ENCODE measurements around the gene MALAT1. TPM values are rescaled to one million over a fixed set of nuclear protein-coding genes. Genes with fewer than 3 reads are reported as not detected.

MALAT1 gene
- total and polyA plus RNA-seq, 4 donors, result 557 to 14,973 (median 4,235) TPM

DNA sequence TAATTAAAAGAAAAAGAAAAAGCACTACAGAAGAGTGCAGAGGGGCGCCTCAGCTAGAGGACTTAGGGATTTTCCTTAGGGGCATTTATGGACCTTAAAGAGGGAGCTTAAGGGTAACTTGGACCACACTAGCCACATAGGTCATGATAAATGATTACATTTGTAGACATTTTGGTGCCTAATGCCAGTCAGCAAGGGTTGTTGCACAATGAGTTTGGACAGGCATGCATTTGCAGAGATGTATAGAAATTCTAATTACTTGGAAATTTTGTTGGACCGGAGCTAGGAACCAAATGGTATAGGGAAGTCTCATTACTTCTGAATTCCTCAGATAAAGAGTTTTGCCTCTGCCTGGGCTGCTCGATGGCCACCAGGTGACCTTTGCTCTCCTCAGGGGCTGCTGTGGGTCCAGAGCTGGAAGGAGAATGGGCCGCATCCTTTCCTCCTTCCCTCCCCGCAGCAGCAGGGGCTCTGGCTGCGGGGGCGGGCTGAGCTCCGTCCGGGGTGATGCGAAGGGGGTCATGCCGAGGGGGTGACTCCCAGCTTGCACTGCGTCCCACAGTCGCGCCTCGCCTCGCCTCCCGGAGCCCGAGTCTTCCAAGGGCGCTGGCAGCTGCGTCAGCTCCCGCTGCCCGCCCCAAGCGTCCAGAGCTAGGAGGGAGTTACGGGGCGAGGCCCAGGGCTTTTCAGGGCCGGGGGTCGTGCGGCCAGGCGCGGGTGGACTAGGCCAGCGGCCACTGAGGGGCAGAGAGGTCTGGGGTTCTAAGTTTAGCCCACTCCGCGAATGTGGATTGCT is 20.3 kb upstream of the MALAT1 start:
- H3K9me3 ChIP-seq (ENCODE audit: control insufficient read depth, insufficient read depth, low read length), result no peaks in the 10 kb centered on the region
- no peaks in the 10 kb centered on the region for H3K36me3 ChIP-seq (ENCODE audit: control insufficient read depth, insufficient read depth, low read length)
- H3K27me3 ChIP-seq (ENCODE audit: control insufficient read depth, insufficient read depth, low read length), result no peaks in the 10 kb centered on the region
- peak overlapping the region; percentile 99 for H3K27ac ChIP-seq (ENCODE audit: low read depth, low read length)
- DNase-seq (ENCODE audit: low read depth in 4 of 6, low spot score in 6 of 6), result peak in 1 of 6 donors; percentile 58
- H3K4me3 ChIP-seq (ENCODE audit: low read depth, low read length), result peak overlapping the region; percentile 26
- peaks cover 40% of the 10 kb centered on the region for H3K4me1 ChIP-seq (ENCODE audit: control insufficient read depth, insufficient read depth, low read length)
- WGBS (ENCODE audit: insufficient coverage), result 12% methylated on average over 21 of the region's 33 CpGs

- Histone ChIP-seq H3K9me3 (ENCODE audit: control insufficient read depth, insufficient read depth, low read length) (no peaks in the 10 kb centered on the region), H3K27ac (ENCODE audit: low read depth, low read length) (peak overlapping the region; percentile 99), H3K4me1 (ENCODE audit: control insufficient read depth, insufficient read depth, low read length) (peaks cover 40% of the 10 kb centered on the region), H3K27me3 (ENCODE audit: control insufficient read depth, insufficient read depth, low read length) (no peaks in the 10 kb centered on the region), H3K36me3 (ENCODE audit: control insufficient read depth, insufficient read depth, low read length) (no peaks in the 10 kb centered on the region), H3K4me3 (ENCODE audit: low read depth, low read length) (peak overlapping the region; percentile 26)
- WGBS (ENCODE audit: insufficient coverage), result 28% methylated on average over 7 of the region's 11 CpGs
- peak in 2 of 6 donors; percentile 57 to 60 for DNase-seq (ENCODE audit: low read depth in 4 of 6, low spot score in 6 of 6)
Measured at GRCh38 chr11:65479184-65480145, 19.4 kb upstream of the MALAT1 start.

GRCh38 chr11:65482306-65482850 is 16.5 kb upstream of the MALAT1 start:
- no peaks in the 10 kb centered on the region for H3K27me3 ChIP-seq (ENCODE audit: control insufficient read depth, insufficient read depth, low read length)
- H3K36me3 ChIP-seq (ENCODE audit: control insufficient read depth, insufficient read depth, low read length), result no peaks in the 10 kb centered on the region
- H3K9me3 ChIP-seq (ENCODE audit: control insufficient read depth, insufficient read depth, low read length), result no peaks in the 10 kb centered on the region
- no peak for DNase-seq (ENCODE audit: low read depth in 4 of 6, low spot score in 6 of 6)
- H3K4me1 ChIP-seq (ENCODE audit: control insufficient read depth, insufficient read depth, low read length), result peaks cover 54% of the 10 kb centered on the region
- no peak overlapping the region for H3K27ac ChIP-seq (ENCODE audit: low read depth, low read length)
- no peak overlapping the region for H3K4me3 ChIP-seq (ENCODE audit: low read depth, low read length)
- no CpG with 5 or more reads among the region's 2 CpGs for WGBS (ENCODE audit: insufficient coverage)

GRCh38 chr11:65485920-65486219 is 13.0 kb upstream of the MALAT1 start:
- Histone ChIP-seq H3K4me1 (ENCODE audit: control insufficient read depth, insufficient read depth, low read length) (peaks cover 64% of the 10 kb centered on the region), H3K27ac (ENCODE audit: low read depth, low read length) (peak overlapping the region; percentile 98), H3K27me3 (ENCODE audit: control insufficient read depth, insufficient read depth, low read length) (no peaks in the 10 kb centered on the region), H3K9me3 (ENCODE audit: control insufficient read depth, insufficient read depth, low read length) (no peaks in the 10 kb centered on the region), H3K4me3 (ENCODE audit: low read depth, low read length) (no peak overlapping the region), H3K36me3 (ENCODE audit: control insufficient read depth, insufficient read depth, low read length) (no peaks in the 10 kb centered on the region)
- DNase-seq (ENCODE audit: low read depth in 4 of 6, low spot score in 6 of 6), result peak in 2 of 6 donors; percentile 35 to 43
- no CpG with 5 or more reads among the region's 5 CpGs for WGBS (ENCODE audit: insufficient coverage)

DNA sequence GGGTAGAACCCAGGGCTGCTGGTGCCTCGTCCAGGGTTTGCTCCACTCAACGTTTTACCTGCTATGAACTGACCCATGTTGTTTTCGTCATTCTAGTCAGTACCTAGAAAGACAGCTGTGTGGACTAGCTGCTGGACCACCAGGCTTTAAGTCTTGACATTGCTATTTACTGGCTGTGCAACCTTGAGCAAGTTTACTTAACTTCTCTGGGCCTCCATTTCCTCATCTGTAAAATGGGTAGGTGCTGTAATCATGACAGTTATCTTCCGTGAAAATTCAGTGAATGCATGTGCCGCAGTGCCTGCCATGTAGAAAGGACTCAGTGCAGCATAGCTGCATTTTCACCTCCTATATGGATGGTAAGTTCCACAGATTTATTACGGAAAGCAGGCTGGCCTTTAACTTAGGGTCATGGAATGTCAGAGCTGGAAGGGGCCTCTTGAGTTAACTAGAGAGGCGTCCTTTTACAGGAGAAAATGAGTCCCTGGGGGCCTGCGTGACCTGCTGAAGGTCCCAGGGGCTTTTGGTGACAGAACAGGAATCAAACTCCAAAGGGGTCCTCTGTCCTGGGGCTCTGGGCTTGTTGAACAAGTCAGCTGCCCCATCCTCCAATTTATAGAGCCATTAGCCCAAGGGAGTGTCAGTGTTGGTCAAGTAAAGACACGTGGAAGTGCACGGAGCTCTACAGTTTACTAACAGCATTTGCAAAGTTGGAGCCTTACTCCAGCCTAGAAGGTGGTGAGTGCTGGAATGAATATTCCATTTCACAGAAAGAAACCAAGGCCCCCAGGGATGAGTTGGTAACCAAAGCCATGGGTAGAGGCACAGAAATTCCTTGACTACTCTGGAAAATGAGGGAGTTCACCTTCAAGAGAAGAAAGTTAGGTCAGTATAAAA is 12.0 kb upstream of the MALAT1 start:
- no peaks in the 10 kb centered on the region for H3K36me3 ChIP-seq (ENCODE audit: control insufficient read depth, insufficient read depth, low read length)
- H3K27ac ChIP-seq (ENCODE audit: low read depth, low read length), result peak overlapping the region; percentile 98
- no peaks in the 10 kb centered on the region for H3K9me3 ChIP-seq (ENCODE audit: control insufficient read depth, insufficient read depth, low read length)
- no peak for DNase-seq (ENCODE audit: low read depth in 4 of 6, low spot score in 6 of 6)
- H3K4me1 ChIP-seq (ENCODE audit: control insufficient read depth, insufficient read depth, low read length), result peaks cover 67% of the 10 kb centered on the region
- WGBS (ENCODE audit: insufficient coverage), result 45% methylated on average over 5 of the region's 10 CpGs
- no peaks in the 10 kb centered on the region for H3K27me3 ChIP-seq (ENCODE audit: control insufficient read depth, insufficient read depth, low read length)
- no peak overlapping the region for H3K4me3 ChIP-seq (ENCODE audit: low read depth, low read length)

DNA sequence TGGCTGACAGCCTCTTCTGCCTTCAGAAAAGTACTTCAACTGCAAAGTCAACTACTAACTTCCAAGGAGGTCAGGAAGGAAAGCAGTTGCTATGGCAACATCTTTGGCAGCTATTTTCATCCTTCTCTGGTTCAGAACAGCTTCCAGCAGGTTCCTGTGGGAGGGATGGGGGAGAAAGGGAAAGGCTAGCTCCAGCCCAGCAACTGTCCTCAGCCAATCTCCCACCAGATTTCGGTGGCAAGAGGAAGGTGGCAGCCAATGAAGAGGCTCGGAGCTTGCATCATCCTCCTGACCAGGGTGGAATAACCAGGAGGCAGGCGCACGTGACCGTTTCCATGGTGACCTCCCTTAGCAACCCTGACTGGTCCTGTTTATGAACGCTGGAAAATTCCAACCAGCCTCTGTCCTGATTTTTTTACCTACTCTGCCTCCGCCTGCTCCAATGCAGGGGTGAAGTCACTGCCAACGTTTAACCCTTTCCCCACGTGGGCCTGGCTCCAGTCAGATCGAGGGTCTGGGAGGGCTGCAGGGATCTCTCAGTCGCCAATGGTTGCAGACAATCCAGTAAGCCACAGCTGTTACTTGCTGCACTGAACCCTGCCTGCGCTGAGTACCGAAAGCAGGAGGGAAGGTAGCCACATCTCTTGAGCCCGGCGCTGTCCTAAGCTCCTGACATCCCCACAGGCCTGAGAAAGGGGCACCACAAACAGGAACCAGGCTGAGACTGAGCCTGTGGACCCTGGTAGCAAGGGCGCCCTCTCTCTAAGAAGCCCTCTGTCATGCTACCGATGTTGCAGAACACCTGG is 11.2 kb upstream of the MALAT1 start:
- Histone ChIP-seq H3K36me3 (ENCODE audit: control insufficient read depth, insufficient read depth, low read length) (no peaks in the 10 kb centered on the region), H3K27ac (ENCODE audit: low read depth, low read length) (peak overlapping the region; percentile 98), H3K4me3 (ENCODE audit: low read depth, low read length) (peak overlapping the region; percentile 14), H3K9me3 (ENCODE audit: control insufficient read depth, insufficient read depth, low read length) (no peaks in the 10 kb centered on the region), H3K27me3 (ENCODE audit: control insufficient read depth, insufficient read depth, low read length) (no peaks in the 10 kb centered on the region), H3K4me1 (ENCODE audit: control insufficient read depth, insufficient read depth, low read length) (peaks cover 75% of the 10 kb centered on the region)
- peak; percentile 99 to 100 (median 100) for DNase-seq (ENCODE audit: low read depth in 4 of 6, low spot score in 6 of 6)
- WGBS (ENCODE audit: insufficient coverage), result 1% methylated on average over 16 of the region's 17 CpGs

DNA sequence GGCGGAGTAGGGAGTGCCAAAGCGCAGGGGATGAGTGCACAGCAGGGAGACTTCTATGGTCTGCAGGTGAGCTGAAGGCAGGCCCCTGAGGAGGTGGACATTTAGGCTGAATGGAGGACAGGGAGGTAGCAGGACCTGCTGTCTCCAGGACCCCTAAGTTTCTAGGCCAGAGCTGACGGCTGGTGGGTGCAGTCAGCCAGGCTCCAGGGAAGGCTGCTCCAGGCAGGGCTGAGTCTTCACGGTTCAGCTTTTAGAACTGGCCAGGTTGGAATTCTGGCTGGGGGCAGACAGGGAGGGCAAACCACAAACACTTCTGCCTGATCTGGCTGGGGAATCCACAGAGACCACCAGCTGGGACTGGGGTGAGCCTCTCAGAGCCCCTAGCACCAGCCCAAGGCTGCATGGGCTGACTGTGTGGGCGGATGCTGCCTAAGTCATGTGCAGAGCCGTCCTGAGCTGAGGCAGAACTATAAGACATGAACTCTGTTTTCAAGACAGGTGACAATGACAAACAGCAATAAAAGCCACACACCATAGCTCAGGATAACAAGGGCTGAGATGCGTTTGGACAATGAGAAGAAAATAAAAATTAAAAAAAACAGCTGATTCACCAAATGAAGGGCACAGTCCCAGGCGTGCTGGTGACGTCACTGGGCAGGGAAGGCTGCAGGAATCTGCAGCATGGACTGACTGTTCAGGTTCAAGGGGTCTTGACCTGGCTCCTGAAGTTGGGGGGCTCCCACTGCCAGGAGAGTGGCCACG is 10.4 kb upstream of the MALAT1 start:
- Histone ChIP-seq H3K9me3 (ENCODE audit: control insufficient read depth, insufficient read depth, low read length) (no peaks in the 10 kb centered on the region), H3K4me3 (ENCODE audit: low read depth, low read length) (peak overlapping the region; percentile 14), H3K27ac (ENCODE audit: low read depth, low read length) (peak overlapping the region; percentile 98), H3K27me3 (ENCODE audit: control insufficient read depth, insufficient read depth, low read length) (no peaks in the 10 kb centered on the region), H3K36me3 (ENCODE audit: control insufficient read depth, insufficient read depth, low read length) (no peaks in the 10 kb centered on the region), H3K4me1 (ENCODE audit: control insufficient read depth, insufficient read depth, low read length) (peaks cover 83% of the 10 kb centered on the region)
- WGBS (ENCODE audit: insufficient coverage), result 13% methylated on average over 8 of the region's 10 CpGs
- DNase-seq (ENCODE audit: low read depth in 4 of 6, low spot score in 6 of 6), result peak in 2 of 6 donors; percentile 62 to 67

DNA sequence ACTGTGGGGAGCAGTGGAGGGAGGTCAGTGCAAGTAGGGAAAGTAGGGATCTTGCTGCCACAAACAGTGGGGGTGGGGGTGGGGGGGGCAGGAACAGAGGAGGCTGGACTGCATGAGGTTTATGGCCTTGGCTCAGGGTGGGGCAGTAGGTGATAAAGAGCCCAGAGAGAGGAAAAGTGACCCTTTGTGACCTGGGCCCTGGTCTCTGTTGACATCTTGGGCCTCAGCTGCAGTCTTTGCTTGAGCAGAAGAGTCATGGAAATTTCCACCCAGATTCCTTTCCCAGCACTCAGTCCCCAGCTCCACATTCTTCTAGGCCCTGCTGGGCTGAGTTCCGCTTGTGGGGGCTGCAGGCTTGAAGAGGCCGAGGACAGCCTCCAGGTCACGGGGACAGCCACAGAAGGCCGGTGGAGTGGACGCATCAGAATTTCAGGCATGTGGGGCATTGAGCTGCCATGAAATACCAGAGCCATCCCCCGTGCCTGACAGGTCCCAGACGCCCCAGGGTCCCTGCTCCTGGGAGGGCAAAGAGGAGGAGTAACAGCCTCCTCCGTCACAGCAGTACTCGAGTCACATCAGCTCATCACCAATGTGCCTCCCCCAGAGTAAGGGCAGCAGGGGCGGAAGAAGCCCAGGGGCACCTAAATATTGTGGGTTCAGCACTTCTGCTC is 9.7 kb upstream of the MALAT1 start:
- no peak overlapping the region for H3K4me3 ChIP-seq (ENCODE audit: low read depth, low read length)
- peak overlapping the region; percentile 98 for H3K27ac ChIP-seq (ENCODE audit: low read depth, low read length)
- no peaks in the 10 kb centered on the region for H3K36me3 ChIP-seq (ENCODE audit: control insufficient read depth, insufficient read depth, low read length)
- WGBS (ENCODE audit: insufficient coverage), result 11% methylated on average over 8 of the region's 10 CpGs
- H3K27me3 ChIP-seq (ENCODE audit: control insufficient read depth, insufficient read depth, low read length), result no peaks in the 10 kb centered on the region
- DNase-seq (ENCODE audit: low read depth in 4 of 6, low spot score in 6 of 6), result peak in 2 of 6 donors; percentile 33 to 65
- peaks cover 90% of the 10 kb centered on the region for H3K4me1 ChIP-seq (ENCODE audit: control insufficient read depth, insufficient read depth, low read length)
- no peaks in the 10 kb centered on the region for H3K9me3 ChIP-seq (ENCODE audit: control insufficient read depth, insufficient read depth, low read length)

All from spinal cord (tissue), 10 donors.